Stimulated activated CD4-positive, alpha-beta T cell treated with anti-CD3 and anti-CD28 coated beads, Interleukin-15, amount 100 ng/mL, for 48 hours (primary cell): ENCODE data around the gene DACT3.

Source experiments
- DNase-seq, 2 donors: peaks; one replicate each; pipeline ENCODE4 v3.0.0-alpha.2; 2020; ENCODE audit warnings: low read depth in 2 of 2

The DACT3 gene

DNA sequence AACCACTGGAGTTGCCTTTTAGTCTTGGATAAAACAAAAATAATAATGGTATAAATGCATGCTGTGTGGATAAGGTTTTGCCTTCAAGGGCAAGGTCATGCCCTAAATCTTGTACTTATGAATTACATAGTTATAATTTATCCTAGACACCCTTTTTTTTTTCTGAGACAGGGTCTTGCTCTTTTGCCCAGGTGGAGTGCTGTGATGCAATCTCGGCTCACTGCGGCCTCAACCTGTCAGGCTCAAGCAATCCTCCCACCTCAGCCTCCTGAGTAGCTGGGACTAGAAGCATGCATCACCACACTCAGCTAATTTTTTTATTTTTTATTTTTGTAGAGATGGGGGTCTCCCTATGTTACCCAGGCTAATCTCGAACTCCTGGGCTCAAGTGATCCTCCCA, 7.7 kb upstream of the DACT3 start:
- DNase-seq: no peak

DNA sequence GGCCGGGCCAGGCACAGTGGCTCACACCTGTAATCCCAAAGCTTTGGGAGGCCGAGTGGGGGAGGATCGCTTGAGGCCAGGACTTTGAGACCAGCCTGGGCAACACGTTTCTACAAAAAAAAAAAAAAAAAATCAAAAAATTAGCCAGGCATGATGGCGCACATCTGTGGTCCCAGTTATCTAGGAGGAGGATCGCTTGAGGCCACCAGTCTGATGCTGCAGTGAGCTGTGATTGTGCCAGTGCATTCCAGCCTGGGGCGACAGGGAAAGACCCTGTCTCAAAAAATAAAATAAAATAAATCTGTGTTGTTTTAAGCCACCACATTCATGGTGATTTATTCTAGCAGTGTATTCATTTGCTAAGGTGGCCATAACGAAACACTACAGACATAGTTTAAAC, 4.1 kb upstream of the DACT3 start:
- DNase-seq: no peak

DNA sequence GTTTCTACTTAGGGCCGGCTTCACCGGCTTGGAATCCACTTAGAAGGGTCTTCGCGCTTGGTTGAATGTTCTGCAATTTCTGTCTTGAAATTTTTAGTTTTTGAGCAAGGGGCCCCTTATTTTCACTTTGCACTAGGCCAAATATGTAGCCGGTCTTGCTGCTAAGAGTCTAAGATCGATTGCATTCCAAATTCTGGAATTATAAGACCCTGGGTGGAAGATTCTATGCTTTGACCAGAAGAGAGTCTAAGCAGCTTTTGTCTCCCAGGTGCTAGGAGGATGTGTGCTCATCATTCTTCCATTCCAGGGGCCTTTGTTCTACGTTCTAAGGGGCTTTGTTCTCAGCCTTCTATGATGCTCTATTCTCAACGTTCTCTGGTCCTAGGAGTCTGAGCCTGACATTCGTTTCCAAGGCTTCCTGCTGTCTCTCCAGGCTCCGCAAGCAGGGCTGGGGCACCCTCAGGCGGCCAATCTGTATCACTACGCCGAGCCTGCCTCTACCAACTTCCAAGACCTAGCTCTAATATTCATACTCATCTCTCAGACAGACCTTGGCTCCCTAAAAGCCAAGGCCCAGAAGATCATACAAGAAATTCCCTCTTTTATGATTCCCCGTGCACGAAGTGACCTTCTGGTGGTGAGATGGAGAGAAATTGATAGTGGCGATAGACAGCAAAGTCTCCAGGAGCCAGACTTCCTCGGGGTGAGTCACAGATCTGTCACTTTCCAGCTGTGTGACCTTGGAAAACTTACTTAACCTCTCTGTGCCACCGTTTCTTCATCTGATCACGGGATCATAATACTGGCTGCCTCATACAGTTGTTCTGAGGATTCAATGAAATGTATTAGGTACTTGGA, 982 bp upstream of the DACT3 start:
- DNase-seq: peak; percentile 69 to 73

DNA sequence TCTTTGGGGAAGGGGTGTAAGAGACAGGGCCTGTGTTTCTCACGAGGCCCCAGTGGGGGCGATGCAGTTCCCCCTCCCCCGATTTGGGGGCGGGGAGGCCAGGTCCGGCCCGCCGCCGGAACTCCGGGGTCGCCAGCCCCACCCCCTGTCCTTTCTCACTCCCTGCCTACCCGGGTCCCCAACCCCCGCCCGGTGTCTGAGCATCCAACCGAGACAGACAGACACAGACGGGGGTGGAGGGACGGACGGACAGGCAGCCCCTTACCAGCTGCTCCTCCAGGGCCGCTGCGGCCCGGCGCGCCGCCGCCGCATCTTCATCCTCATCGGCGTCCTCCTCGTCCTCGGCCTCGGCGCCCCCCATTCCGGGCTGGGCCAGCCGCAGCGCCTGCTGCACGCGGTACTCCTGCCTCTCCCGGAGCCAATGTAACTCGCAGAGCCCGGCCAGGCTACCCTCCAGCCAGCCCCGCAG, 397 bp downstream of the DACT3 start:
- no peak for DNase-seq

DNA sequence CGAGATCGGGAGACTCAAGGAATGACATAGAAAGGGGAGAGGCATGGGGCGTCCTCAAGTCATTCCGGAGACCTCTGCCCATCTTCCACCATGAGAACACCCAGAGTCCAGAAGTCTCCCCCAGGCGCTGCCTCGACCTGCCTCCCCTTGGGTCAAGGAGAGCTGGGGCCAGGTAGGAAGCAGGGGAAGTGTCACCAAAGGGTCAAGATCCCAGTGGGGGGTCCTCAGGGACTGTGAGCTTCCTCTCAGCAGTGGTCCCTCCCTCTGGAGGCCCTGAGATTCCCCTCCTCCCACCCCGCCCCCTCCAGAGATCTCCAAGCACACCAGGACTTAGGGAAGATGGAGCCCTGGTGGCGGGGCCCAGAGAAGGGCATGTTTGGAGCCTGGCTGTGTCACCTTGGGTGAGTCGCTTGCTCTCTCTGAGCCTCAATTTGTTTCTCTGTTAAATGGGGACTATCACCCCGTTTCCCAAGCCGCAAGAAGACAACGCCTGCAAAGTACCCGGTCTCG, 919 bp downstream of the DACT3 start:
- DNase-seq: no peak

DNA sequence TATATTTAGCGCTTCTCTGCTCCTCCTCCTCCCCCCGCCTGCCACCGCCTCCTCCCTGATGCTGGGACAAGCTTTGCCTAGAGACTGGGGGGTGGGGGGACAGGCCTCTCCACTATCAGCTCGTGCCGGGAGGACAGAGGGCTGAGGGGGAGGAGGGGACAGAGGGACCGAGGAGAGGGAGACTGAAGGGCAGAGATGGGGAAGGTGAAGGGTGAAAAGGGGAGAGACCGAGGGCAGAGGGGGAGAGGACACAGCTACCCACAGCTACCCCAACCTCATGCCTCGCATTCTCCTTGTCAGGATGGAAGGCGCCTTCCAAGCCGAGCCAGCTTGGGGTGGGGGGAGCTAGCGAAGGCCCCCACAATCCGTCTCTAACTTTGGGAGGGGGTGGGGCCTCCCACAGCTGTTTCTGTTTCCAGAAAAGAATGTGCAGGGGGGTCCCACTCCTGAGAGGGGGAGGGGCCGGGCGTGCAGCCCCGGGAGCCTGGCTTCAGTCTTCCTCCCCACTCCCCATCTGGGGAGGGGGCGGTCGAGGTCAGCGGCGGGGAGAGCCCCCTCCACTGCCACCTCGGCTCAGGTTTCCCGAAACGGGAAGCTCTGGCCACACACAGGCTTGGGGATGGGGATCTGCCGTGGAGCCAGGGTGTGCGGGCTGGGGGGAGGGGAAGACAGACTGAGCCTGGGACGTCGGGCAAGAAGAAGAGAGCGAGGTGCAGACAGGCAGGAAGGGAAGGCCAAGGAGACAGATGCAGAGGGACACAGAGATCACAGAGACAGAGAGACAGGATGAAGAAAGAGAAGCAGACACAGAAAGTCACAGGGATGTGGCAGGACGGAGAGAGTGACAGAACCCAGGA, 1.6 kb downstream of the DACT3 start:
- DNase-seq: no peak

DNA sequence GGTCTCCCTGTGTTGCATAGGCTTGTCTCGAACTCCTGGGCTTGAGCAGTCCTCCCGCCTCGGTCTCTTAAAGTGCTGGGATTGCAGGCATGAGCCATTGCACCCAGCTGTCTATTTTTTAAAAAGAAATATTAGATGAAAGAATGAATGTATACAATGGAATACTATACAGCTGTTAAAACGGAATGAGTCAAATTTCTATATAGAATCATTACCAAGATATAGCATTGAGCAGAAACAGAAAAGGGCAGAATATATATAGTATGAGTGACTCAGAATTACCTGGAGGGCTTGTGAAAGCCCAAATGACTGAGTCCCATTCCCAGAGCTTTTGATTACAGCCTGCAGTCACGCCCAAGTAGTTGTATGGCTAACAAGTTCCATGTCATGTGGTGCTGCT, 4.4 kb downstream of the DACT3 start:
- DNase-seq: no peak

DNA sequence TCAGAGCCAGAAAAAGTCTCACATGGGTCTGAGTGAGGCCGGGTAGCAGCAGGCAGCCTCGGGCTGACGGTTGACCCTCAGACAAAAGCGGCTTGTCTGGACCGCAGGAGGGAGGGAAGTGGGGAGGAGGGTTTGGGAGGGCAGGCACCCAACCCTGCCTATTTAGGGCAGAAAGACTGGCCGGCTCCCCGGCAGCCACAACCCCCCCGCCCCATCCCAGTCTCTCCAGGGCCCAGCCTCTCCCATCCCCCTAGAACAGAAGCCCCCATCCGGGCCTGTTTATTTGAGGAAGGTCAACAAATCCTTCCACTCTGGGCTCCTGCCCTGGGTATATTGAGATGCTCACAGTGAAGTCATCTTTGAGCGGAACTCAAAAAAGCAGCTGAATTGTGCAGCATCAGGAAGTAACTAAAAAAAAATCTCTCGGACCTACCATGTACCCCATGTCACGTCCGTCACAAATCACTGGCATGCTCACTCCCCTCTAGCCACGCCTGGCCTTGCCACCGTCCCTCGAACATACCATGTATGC, 6.3 kb downstream of the DACT3 start:
- no peak for DNase-seq

DNA sequence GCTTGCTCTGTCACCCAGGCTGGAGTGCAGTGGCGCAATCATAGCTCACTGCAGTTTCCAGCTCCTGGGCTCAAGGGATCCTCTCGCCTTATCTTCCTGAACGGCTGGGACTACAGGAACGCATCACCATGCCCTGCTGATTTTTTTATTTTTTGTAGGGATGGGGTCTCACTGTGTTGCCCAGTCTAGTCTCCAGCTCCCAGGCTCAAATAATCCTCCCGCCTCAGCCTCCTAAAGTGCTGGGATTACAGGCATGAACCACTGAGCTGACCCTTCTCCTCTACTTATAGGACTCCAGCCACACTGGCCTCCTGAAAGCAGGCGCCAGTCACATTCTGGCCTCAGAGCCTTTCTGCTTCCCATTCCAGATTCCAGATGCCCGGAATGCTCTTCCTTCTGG, 10.5 kb downstream of the DACT3 start:
- no peak for DNase-seq

DNA sequence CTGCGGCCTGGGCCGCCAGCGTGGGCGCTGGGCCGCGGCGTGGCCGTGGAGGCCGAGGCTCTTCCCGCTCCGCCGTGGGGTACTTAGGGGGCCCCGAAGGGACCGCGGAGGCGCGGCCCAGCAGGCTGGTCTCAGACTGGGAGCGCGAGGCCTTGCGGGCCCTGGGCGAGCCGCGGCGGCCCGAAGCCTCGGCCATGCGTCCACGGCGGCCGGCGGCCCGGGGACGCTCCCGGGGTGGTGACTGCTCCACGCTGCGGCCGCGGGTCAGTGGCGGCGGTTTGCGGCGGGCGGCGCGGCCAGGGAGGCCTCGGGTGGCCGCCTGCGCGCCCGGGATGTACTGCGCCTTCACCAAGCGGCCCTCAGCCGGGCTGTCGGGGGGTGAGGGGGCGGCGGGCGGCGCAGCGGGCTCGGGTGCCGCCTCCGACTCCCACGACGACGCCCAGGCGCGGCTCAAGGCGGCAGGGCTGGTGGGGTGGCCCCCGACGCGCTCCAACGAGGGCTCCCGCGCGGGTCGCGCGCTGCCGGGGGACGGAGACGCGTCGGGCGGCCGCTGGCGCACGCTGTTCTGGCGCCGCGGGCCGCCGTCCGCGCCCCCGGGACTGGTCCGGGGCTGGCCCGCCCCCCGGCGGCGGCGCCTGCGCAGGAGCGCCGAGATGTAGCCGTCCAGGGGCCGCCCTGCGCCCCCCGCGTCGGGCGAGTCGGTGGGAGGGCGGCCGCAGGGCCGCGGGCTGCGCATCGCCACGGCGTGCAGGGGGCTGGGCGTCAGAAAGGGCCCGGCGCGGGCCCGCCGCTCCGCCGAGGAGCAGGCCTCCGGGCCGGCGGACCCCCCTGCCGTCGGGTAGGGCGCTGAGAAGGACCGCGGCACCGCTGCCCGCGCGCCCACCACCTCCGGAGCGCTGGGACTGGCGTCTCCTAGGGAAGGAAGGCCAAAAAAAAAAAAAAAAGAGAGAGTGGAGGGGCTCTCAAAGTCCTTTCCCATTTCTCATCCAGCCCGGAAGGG, 11.7 kb downstream of the DACT3 start:
- no peak for DNase-seq

DNA sequence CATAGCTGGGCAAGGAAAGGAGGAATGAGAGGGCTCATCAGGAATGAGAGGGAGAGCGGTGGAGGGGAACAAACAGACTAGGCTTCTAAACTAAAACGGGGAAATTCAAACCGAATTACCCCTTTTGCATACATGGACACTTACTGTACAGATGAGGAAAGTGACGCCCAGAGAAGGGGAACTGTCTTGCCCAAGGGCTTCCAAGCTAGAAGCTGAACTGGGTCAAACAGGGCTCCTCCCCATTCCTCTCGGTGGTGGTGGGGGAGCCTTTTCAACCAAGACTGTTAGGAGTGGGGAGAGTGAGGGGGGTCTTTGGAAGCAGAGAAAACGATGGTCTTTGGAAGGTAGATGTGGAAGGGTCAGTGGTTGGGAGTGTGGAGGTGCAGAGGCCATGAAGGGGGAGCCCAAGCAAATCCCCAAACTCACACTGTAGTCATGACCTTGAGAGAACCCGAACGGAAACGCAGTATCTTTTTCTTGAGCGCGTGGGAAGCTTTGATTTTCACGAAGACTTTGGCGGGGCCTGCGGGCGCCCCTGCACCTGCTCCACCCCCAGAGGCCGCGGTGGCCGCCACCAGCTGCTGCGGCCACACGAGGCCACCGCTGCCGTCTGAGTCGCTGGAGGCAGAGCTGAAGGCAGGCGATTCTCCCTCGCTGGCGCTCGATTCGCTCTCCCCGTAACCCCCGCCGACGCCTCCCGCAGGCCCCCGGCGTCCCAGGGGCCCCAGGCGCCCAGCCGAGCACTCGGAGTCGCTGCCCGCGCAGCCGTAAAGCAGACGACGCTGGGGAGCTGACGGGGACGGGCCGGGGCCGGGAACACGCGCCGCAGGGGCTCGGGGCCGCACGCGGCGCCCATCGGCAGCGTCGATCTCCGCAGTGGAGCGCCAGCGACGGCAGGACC, 12.7 kb downstream of the DACT3 start:
- no peak for DNase-seq

DNA sequence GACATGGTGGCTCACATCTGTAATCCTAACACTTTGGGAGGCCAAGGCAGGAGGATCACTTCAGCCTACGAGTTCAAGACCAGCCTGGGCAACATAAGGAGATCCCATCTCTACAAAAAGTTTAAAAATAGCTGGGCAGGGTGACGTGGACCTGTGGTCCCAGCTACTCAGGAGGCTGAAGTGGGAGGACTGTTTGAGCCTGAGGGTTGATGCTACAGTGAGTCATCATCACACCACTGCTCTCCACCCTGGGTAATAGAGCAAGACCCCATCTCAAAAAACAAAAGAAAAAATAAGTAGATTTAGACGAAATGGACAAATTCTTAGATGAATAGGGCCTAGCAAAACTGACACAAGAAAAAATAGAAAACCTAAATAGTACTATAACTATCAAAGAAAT, 14.6 kb downstream of the DACT3 start:
- no peak for DNase-seq

DNA sequence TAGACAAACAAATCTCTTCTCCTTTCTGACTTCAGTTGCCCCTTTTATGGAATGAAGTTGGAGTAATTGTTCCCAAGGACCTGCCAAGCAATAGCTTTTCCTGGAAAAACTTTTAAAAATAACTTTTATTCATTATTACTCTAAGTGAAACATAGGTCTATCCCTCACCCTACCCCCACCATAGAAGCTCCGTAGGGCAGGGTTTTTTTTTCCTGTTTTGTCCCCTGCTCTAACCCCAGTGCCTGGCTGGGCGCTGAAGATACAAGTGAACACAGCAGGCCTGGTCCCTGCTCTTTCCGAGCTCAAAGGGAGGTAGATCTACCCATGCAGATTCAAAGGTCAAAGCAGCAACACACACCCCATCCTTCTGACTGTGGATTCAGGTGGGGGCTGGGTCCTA, 16.3 kb downstream of the DACT3 start:
- DNase-seq: no peak

DNA sequence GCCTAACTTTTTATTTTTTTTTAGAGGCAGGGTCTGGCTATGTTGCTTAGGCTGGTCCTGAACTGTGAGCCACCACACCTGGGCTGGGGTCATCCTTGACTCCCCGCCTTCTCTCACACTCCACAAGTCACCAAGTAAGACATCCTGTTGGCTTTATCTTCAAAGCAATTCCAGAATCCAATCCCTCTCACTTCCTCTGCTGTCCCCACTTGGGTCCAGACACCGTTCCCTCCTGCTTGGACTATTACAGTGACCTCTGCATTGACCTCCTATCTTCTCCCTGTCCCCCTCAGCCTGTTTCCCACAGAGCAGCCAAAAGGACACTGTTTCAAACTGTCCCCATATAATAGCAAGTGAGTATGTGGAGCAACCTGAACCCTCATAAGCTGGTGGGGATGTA, 20.3 kb downstream of the DACT3 start:
- no peak for DNase-seq

DNA sequence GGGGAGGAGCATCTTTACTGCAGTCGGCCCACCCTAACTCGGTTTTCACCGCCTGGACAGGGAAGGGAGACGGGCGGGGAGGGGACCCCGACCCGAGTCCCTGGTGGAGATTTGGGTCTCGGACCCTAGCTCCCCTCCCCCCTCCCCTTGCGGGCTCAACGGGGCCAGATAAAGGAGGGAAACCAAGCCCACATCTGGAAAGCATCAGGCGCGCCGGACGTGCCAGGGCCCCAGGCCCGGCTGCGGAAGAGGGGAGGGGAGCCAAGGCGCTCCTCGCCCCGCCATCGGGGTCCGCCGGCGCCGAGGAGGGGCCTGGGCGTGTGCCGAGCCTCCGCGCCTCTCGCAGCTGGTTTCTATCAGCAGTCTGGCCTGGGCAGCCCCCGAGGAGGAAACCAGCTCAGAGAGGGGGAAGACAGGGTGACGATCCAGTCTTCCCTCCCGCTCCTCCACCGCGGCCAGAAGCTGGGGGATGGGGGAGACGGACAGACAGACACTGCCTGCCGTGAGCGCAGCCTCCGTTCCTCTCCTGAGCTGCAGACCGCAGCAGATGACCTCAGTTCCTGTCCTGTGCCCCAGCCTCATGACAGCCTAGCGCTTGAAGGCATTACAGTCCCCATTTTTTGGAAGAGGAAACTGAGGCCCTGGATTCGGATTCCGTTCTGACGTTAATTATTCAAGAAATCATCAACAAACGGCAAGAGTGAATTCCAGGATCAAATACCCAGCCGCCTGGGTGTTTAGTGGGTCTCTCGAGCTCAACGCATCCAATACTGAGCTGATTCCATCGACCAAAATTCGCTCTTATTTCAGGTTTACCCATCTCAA, 21.4 kb downstream of the DACT3 start:
- no peak for DNase-seq

DNA sequence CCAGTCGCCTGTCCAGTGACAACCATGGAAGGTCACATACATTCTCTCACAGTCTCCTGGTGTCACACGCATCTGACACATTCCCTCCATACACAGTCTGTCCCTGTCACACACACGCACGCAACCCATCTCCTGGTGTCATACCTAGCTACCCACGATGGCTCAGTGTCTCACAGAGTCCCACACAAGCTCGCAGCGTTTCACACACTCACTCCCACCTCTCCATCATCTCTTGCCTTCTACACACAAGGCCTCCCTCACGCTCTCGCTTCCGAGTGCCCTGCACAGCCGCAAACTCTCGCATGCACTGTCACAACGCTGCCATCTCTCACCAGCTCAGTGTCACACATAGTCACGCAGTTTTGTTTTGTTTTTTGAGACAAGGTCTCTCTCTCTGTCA, 23.8 kb downstream of the DACT3 start:
- no peak for DNase-seq

DNA sequence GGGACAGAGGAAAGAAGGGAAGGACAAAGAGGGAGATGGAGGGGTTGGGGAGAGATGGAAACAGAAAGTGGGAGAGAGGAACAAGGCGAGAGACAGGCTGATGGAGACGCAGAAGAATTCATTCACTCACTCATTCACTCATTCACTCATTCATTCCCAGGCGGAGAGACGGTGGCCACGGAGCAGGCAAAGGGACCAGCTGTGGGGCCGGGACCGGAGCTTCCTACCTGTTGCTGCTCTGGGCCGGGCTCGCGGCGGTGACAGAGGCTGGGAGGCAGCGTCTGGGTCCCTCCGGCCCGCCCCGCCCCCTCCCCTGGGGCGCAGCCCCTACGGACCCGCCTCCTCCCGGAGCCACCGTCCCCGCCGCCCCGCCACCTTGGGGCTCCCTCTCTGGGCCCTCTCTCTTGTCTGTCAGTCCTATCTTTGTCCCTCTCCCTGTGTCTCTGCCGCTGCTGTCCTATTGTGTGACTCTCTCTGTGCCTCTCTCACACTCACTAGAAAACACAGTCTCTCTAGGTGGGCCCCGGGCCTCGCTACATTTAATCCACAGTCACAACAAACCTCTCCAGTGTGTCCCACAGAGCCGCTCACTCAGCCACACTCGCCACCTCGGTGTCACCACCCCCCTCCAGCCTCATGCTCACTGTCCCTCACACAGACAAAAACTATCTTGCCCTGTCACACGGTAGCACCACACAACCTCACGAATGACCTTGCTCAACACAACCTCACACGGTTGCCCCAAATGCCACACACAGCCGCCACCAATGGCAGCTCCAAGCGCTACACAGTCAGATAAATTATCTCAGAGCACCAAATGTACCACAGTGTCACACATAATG, 24.8 kb downstream of the DACT3 start, which contains the start of gene GNG8:
TSS of gene GNG8 (minus strand) at position 283 of the 842 bp plus-strand sequence. CDS start 1,520 bp downstream, outside the sequence.
- no peak for DNase-seq

DNA sequence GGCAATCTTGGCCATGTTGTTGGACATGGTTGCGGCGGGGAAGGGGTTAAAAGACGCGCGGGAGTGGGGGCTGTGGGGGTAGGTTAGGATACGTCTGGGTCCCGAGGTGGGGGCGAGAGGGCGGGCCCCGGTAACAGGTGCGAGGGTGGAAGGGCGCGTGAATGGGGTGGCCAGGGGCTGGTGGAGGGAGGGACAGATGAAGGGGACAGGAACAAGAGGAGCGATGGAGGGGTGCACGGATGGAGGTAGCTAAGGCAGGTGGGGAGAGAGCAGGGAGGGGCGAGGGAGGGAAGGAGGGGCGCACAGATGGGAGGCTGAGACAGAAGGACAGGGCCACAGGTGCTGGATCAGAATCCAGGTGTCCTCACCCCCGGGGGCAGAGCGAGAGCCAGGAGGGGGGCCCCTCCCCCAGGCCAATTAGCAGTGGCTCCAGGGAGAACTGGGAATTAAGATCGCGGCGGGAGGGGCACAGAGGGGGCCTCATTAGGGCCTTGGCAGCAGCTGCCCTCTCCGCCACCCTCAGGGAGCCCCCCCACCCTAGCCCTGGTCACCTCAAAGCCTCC, 26.2 kb downstream of the DACT3 start:
- no peak for DNase-seq
